HG03103 (cell line): Measurements from ENCODE around the gene NTF3.

Experiments
- ATAC-seq: cut with Tn5 transposase; IDR thresholded peaks from one replicate; pipeline ENCODE4 v1.9.1; 2021; ENCODE audit warnings: low read depth; ENCODE audit not compliant: unreplicated experiment

NTF3 gene

DNA sequence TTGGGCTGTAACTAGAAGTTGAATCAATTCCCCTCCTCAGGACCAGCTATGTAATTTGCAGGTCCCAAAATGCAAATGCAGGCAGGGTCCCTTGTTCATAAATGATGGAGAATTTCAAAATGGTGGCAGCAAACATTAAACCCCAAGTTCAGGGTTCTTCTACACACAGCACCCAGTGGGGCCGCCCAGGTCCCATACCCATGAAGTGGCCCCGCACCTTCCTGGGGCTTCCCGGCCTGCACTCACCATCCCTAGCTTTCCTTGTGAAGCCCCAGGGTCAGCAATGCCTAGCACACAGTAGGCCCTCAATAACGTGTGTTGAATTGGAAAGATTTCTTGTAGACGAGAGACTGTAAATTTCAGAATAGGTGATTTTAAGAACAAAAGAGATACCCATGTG lies 76.0 kb downstream of the NTF3 start:
- no peak for ATAC-seq

DNA sequence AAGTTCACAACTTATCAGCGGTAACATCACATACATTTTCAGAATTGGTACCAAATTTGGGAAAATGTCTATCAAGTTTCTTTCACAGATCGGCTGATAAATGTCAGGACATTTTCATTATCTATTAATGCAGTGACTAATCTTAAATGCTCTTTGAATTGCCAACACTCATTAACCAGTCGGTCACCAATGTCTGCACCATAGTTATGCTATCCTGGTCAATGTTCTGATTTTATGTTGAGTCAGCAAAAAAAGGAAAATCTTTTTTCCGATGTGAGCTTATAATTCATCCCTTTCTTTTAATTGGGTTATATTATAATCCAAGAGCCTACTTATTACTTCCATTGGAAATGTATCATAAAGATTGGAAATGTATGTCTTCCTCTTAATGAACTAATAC lies 77.2 kb downstream of the NTF3 start:
- no peak for ATAC-seq

DNA sequence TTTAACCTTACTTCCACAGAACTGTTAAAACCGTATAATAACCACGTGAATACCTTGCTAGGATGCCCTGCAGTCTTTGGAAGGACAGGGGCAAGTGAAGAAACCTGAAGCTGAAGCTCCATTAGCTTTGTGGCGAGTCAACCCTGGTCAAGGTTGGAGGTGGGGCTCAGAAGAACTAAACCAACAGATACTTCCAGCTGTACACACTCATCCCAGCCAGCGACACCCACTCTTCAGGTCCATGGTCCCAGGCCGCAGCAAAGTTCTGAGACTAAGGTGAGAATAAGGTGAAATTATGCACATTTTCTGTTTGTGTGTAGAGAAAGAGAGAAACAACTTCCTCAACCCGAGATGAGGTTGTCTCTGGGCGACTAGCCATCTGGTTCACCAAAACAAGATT lies 77.6 kb downstream of the NTF3 start:
- no peak for ATAC-seq

DNA sequence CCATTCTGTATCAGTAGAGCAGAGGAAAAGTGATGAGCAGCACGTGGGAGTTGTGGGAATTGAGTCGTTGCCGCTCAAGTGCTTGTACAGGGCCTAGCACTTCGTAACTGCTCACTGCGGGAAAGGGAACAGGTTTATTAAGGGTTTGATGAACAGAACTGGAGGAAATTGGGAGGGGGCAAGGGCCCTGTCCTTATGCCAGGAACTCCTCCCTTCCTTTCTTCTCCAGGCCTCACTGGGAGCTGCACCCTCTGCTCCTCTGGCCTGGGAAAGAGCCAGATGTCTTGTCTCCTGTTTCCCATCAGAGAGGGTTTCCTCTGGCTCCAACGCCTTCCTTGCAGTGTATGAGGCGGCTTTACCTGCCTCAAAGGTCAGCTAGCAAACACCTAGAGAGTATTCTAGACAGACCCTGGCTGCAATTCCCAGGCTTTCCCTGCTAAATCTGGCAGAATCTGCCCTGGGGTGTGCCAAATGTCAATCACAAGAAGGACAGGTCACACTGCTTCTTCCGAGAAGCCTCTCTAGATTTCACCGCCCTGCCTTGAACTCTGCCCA lies 78.4 kb downstream of the NTF3 start:
- no peak for ATAC-seq

DNA sequence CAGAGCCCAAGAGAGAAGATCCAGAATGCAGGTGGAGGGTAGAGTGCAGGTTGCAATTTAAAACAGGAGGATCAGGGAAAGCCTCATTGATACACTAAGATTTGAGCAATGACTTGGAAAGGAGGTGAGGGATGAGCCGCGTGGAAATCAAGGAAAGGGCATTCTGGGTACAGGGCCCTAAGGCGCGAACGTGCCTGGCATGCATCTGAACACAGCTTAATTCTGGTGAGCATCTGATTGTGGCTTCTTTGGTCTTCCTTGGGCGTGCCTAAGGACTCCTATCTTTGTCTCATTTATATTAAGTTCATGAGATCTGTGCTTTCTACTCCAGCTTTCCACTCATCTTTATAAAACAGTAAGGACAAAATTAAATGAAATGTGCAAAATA lies 79.3 kb downstream of the NTF3 start:
- no peak for ATAC-seq

DNA sequence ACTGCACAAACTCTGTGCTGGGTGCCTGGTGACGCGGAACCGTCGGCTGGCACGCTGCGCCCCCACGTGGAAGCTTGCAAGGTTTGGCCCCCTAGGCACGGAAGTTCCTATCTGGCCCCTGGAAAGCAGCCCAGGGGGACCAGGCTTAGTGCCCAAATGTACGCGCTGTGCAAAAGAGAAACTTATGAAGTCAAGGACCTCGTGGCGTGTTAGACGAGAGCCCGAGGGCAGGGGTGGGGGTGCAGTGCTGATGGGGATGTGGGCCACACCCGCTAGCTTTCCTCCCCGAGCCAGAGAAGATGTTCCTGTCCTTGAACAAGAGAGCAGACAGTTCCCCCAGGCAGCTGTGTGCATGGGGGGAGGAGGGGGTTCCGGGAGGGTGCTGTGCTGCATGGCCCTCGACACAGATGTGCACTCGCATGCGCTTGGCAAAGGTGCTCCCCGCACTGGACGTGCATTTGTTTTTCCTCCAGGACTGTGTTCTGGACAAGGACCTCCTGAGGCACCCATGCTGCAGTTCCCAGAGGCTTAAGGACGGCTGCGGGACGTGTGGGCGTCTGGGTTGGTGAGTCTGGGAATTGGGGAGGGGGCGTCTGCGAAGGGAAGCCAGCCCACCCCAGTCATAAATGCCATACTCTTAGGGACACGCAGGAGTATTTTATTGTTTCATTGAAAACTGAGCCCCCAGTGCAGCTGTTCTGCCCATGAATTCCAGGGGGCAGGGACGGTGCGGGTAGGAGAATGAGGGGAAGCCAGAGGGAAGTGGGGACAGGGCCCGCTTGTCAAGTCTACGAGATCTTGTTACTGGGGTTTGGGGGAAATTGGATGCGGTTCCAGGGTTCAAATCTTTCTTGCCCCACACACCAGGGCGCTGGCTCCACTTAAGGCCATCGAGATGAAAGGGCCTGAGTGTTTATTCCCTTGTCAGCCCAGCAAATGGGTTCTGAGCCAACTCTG lies 80.0 kb downstream of the NTF3 start:
- ATAC-seq, result no peak

DNA sequence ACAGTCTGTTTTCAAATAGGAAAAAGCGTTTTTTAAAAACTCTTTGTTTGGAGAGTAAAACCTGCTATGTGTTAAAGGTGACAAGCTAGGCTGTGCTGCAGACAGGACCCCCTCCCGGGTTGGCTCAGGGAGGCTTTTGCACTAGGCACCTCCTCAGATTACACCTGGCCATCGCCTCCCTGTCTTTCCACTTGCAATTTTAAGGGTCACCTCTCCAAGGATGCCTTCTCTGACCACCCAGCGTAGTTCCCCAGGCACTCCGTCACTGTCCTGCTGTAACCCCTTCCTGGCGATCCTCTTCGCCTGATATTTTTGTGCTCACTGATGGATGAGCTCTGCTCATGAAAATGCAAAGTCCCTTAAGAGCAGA lies 80.7 kb downstream of the NTF3 start:
- no peak for ATAC-seq

DNA sequence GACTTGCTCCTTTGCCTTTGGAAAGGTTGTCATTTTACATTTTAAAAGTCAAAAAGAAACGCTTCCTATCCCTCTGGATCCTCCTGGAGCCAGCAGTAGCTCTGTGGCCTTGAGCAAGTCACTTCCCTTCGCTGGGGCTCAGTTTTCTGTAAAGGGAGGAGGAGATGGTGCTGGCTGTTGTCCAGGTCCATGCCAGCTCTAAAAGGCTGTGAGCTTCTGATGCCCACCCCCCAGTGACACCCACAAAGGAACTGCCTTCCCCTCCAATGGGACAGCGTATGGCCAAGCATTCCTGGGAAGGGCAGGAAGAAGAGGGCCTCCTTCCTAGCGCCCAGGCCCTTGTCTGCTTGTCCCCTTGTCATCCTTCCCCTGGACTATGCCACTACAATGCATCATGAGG lies 81.5 kb downstream of the NTF3 start:
- ATAC-seq, result no peak

DNA sequence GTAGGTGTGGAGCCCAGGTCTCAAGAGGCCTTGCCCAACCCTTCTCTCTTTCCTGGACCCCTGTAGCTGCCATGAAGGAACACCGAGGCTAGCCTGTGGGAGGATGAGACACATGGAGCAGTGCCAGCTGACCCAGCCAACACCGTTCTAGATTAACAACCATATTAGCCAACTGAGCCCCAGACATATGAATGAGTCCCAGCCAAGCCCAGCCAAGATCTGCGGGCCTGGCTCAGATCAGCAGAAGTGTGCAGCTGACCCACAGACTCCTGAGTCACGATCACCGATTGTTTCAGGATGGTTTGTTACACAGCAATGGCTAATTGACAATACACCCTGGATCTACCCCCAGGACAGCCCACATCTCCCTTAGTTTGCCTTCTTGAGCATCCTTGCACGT lies 82.1 kb downstream of the NTF3 start:
- ATAC-seq, result no peak

DNA sequence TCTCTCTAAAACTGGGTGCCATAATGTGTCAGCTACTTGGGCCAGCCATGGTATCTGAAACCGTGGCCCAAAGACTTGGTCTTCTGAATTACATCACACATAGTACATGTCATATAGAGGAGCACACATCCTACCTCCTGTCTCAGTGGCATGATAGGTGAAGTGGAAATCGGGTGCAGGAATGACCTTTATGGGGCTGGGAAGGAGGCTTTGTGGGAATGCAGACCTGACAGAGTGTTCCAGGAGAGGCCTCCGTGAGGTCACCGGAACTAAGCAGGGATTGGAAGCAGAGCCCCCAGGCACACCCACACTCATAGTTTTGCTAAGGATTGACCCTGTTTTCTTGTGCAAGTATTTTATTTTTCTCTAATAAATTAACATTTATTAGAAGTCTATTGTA lies 82.6 kb downstream of the NTF3 start:
- ATAC-seq, result no peak

DNA sequence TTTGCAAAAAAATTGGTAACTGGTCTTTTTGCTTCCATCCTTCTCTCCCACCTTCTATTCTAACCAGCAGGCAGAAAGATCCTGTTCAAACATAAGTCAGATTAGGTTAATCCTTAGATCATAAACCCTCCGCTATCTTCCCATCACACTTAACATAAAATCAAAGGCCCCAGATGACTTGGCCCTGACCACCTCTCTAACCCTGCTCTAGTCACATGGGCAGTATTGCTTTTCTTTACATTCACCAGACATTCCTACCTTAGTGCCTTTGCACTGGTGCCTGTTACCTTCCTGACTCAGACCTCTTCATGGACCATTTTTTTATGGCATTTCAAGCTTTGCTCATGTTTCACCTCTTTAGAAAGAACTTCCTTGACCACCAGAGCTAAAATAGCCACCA lies 83.5 kb downstream of the NTF3 start:
- ATAC-seq, result no peak

DNA sequence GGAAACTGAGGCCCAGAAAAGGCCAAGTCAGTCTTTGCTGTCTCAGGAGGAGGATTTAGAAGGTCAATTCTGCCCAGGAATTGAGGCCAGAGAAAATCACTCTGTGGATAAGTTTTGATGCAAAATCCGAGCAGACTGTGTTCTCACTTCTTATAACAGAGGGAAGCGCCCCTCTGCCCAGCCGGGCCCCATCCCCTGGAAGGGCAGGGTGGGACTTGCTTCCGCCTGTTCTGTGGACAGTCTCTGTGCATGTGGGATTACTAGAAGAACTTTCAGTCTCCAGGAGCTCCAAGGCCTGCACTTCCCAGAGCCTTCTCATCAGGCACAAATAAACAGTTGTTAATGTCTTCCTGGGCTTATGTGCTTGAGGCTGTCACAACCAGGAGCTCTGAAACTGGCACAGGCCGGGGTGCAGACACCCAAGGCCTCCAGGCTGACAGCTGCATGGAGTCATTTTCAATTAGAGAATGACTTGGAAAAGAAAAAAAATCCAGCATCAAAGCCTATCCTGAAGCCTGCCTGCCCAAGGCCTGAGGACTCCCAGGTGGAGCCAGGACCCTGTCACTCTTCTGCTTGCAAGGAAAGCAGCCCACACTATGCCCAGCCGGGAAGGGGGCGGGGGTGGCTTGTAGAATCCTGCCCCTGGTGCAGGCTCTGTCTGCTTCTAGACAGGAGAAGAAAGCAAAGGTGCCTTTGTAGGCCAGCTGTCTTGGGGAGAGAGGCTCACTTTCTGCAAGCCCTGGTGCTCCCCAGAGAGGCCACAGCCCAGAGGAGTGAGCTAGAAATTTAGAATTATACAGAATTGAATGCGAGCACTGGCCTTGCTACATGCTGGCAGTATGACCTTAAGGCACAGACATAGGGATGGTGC lies 84.7 kb downstream of the NTF3 start:
- no peak for ATAC-seq

DNA sequence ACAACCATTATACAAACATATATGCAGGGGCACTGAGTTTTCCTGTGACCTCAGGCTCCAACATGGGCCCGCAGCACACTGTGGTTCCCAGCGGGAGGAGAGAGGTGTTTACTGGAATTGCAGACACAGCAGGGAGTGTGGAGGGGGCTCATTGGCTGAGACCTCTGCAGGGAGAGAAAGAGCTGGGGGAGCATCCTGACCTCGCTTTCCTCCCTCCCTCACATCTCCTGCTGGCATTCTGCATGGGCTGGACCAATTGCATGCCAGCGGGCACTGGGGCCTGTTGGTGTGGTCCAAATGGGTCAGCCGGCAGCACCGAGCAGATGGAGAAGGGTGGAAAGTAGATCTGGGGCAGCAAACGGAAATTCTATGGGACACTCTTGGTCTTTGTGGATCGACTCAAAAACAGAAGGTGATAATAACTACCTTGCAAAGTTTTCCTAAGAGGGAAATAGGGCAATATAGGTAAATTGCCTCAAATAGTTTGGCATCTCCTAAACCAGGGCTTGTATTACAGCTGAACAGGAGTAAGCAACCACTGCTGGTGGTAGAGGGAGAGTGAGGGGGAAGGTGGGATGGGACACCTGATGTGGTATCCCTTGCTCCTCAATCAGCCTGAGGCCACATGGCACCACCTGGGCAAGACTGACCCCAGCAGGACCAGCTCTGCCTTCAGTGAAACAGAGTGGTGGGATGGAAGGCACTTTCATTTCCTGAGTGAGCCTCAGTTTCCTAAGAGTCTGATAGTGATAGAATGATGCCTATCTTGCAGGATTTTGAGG lies 86.9 kb downstream of the NTF3 start:
- ATAC-seq, result no peak

DNA sequence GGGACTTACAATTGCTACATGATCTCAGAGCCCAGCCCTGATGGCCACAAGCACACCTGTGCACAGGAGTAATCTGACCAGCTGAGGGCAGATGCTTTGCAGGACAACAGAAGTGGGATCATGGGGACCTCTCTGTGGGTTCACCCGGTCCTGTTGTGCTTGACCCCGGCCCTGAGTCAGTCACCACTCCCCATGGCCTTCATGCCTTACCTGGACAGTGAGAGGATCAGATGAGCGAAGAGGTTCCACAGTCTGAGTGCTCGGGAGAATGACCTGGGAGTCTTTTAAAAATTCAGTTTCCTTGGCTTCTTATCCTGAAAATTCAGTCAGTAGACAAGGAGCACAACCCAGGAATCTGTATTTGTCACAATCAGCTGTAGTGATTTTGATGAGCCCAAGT lies 88.1 kb downstream of the NTF3 start:
- no peak for ATAC-seq

DNA sequence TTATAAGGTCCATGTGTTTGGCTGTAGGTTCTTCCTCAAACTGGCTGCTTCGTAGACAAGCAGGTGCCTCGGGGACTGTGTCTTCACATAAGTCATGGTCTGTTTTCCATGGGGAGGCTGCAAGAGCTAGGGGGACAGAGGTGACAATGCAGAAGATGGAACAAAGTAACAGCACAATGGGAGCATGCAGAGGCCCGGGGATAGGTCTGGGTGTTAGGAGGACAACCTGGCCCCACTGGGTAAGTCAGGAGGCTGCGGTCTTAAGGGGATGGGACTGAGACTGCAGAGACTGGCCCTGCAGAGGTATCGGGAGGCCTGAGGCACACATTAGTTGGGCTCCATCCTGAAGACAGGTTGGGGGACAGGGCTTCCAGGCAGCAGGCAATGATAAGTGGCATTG lies 88.9 kb downstream of the NTF3 start:
- ATAC-seq, result no peak

DNA sequence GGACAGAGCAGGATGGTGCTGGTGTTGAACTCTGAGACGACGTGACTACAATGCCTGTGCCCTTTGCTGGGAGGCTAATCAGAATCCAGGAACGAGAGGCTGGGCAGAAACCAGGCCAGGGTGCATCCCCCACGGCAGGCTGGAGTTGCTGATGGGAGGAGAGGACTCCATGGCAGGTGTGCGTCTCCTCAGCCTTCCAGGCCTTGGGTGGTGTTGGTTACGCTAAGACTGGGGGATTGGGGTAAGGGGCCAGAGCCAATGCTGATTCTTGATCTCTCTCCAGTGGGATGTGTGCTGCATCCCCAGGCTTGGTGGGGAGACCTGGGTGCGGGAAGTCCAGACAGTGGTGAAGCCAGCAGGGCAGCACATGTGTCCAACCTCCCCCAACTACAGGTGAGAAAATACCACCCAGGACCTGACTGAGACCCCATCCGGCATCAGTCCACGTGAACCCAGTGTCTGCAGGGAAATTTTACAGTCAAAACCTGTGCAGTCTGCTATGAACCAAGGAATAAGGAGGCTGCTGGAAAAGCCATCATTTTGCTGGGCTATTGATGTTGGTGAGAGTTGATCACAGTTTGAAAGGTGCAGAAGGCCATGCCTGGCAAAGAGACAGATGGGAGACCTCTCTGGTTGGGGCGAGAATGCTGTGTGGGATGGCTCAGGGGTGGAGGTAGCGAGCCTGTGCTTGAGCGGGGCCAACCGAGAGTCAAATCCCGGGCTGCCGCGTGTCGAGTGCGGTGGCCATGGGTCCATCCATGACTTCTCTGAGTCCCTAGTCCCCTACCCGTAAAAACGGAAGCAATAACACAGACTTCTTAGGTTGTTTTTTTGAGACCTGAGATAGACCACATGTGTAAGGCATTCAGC lies 89.8 kb downstream of the NTF3 start:
- ATAC-seq, result no peak

DNA sequence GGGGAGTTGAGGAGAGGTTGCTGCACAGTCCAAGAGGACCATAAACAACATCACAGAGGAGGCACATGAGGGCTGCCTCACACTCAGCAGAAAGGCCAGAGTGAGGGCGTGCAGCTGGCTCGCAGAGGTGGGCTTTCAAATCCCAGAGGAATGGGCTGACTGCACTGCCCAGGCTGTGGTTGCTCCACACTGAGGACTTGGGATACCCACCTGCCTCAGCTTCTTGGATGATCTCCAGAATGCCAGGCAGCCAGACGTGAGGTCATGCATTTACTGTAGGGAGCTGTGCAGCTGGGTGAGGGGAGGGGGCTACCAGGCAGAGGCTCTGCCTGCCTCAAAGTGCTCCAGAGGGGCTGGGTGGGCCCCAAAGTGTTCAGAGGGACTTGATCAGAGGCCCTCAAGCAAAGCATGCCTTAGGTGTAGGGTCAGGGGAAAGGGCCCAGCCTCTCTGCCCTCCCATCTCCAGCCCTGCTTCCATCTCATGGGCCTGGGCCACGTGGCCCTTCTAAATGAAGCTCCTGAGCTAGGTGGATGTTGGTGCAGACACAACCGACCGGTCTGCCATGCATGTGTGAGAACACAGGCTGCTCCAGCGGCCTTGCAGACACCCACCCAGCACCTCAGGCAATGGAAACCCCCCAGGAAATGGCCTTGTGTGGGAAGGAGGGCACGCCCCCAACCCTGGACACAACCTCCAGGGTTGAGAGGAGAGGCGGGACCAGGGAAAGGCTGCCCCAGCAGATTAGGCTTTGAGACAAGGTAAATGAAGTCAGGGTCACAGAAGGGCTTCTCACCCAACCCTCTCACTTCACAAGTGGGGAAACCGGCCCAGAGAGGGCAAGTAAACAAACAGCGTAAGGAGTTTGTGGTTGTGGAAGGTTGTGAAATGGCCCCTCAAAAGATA lies 90.8 kb downstream of the NTF3 start:
- no peak for ATAC-seq

DNA sequence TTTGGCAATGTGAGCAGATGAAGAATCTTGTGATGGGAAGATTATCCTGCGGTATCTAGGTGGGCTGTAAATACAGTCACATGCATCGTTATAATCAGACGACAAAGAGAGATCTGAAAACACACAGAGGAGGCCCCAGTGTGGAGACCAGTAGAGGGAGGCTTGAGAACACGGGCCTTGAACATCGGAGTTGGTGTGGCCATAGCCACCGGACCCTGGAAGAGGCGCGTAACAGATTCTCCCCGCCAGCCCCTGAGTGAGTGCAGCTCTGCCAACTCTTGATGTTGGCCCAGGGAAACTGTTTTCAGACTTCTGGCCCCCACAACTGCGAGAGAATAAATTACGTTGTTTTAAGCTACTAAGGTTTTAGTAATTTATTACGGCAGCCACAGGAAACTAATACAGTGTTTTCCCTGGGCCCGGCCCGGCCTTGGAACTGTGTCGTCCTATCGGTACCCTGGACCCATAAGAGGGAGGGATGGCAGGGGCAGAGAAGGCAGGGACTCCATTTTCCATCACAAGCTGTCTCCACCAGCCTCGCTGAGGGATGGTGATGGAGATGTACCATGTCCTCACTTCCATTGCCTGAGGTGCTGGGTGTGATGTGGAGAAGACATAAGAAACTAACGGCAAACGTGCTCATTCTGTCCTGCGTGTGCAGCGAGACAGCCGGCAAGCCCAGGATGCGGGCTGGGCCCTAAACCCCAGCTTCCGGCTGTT lies 91.6 kb downstream of the NTF3 start:
- no peak for ATAC-seq
